ENCODE results near the gene USP11. TPM values are rescaled to one million over a fixed set of nuclear protein-coding genes. Genes with fewer than 3 reads are reported as not detected.
"Not testable (repeated sequence)": the region's sequence is repeated elsewhere in the genome, so short reads cannot be mapped to it uniquely, and the experiment has no call there.

The USP11 gene
- total RNA-seq, 1 experiment from 2014 or later: 61.2 TPM

GRCh38 chrX:47278691-47279090, 45.9 kb downstream of the USP11 start:
- H3K4me1 Mint-ChIP-seq (ENCODE audit: low read depth, unreplicated experiment): no peaks in the 10 kb centered on the region
- no peak for DNase-seq
- POLR2A ChIA-PET: no interaction called here
- H3K36me3 Mint-ChIP-seq (ENCODE audit: insufficient read depth, unreplicated experiment): no peaks in the 10 kb centered on the region
- Histone ChIP-seq H3K4me1 (no peaks in the 10 kb centered on the region), H3K9me3 (no peaks in the 10 kb centered on the region), H3K36me3 (ENCODE audit: control insufficient read depth, insufficient read depth, low read length) (no peaks in the 10 kb centered on the region), H3K27me3 (replicated peaks; ENCODE audit: control insufficient read depth, insufficient read depth, low read length) (no peaks in the 10 kb centered on the region), H3K4me3 (ENCODE audit: low read depth, low read length) (no peak overlapping the region)
- TF ChIP-seq CTCF (IDR thresholded peaks at IDR 0.05; ENCODE audit: insufficient read depth in 1 of 2, low read depth in 1 of 2, low read length in 1 of 2, severe bottlenecking in 1 of 2, unreplicated experiment in 1 of 2): no peak
- H3K27me3 Mint-ChIP-seq (ENCODE audit: insufficient read depth, unreplicated experiment): no peaks in the 10 kb centered on the region
- H3K9me3 Mint-ChIP-seq (ENCODE audit: unreplicated experiment): no peaks in the 10 kb centered on the region
- no peak overlapping the region for H3K4me3 Mint-ChIP-seq (ENCODE audit: unreplicated experiment)
- CTCF ChIA-PET: no interaction called here
- intact Hi-C loops (cut with micrococcal nuclease; ENCODE audit: unreplicated experiment): no loop called here
- no TSS peak for BruUV-seq (replicated peaks)
- no peak overlapping the region for H3K27ac Mint-ChIP-seq (ENCODE audit: unreplicated experiment)

- no TSS peak for BruUV-seq (replicated peaks)
- Mint-ChIP-seq H3K9me3 (ENCODE audit: unreplicated experiment) (no peaks in the 10 kb centered on the region), H3K36me3 (ENCODE audit: insufficient read depth, unreplicated experiment) (no peaks in the 10 kb centered on the region), H3K27me3 (ENCODE audit: insufficient read depth, unreplicated experiment) (no peaks in the 10 kb centered on the region), H3K4me3 (ENCODE audit: unreplicated experiment) (no peak overlapping the region), H3K27ac (ENCODE audit: unreplicated experiment) (no peak overlapping the region), H3K4me1 (ENCODE audit: low read depth, unreplicated experiment) (peaks cover 6% of the 10 kb centered on the region)
- intact Hi-C loops (cut with micrococcal nuclease; ENCODE audit: unreplicated experiment): no loop called here
- Histone ChIP-seq H3K36me3 (ENCODE audit: control insufficient read depth, insufficient read depth, low read length) (no peaks in the 10 kb centered on the region), H3K4me1 (no peaks in the 10 kb centered on the region), H3K9me3 (no peaks in the 10 kb centered on the region), H3K4me3 (ENCODE audit: low read depth, low read length) (no peak overlapping the region), H3K27me3 (replicated peaks; ENCODE audit: control insufficient read depth, insufficient read depth, low read length) (no peaks in the 10 kb centered on the region)
- DNase-seq: no peak
- CTCF ChIA-PET: no interaction called here
- POLR2A ChIA-PET: no interaction called here
- TF ChIP-seq CTCF (IDR thresholded peaks at IDR 0.05; ENCODE audit: insufficient read depth in 1 of 2, low read depth in 1 of 2, low read length in 1 of 2, severe bottlenecking in 1 of 2, unreplicated experiment in 1 of 2): no peak
These were observed 50.4 kb downstream of the USP11 start for GRCh38 chrX:47283015-47283771.

DNA sequence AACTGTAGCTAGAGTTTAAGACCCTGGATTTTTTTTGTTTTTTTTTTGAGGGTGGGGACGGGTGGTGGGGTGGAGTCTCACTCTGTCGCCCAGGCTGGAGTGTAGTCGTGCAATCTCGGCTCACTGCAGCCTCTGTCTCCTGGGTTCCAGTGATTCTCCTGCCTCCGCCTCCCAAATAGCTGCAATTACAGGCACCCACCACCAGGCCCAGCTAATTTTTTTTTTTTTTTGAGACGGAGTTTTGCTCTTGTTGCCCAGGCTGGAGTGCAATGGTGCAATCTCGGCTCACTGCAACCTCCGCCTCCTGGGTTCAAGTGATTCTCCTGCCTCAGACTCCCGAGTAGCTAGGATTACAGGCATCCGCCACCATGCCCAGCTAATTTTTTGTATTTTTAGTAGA, 51.8 kb downstream of the USP11 start:
- CTCF ChIA-PET; H3K9me3 ChIP-seq; H3K36me3 ChIP-seq (ENCODE audit: control insufficient read depth, insufficient read depth, low read length); H3K27me3 Mint-ChIP-seq (ENCODE audit: insufficient read depth, unreplicated experiment); POLR2A ChIA-PET; H3K4me1 Mint-ChIP-seq (ENCODE audit: low read depth, unreplicated experiment); H3K36me3 Mint-ChIP-seq (ENCODE audit: insufficient read depth, unreplicated experiment); H3K4me3 Mint-ChIP-seq (ENCODE audit: unreplicated experiment); H3K27me3 ChIP-seq (replicated peaks; ENCODE audit: control insufficient read depth, insufficient read depth, low read length); intact Hi-C loops (cut with micrococcal nuclease; ENCODE audit: unreplicated experiment); H3K4me1 ChIP-seq; H3K27ac Mint-ChIP-seq (ENCODE audit: unreplicated experiment); H3K4me3 ChIP-seq (ENCODE audit: low read depth, low read length); H3K9me3 Mint-ChIP-seq (ENCODE audit: unreplicated experiment); BruUV-seq (replicated peaks); DNase-seq: not testable (repeated sequence)

Data from Caco-2 (cell line).